BJ (cell line): ENCODE results near the gene TMEM255A. TPM values are rescaled to one million over a fixed set of nuclear protein-coding genes. Genes with fewer than 3 reads are reported as not detected.

Source experiments
- CTCF ChIA-PET: fragments of 350-600 bp; formaldehyde crosslinking; extraction: SDS; loops from one replicate; lab custom pipeline; 2021; ENCODE audit warnings: antibody characterized with exemption, inconsistent platforms; lab: Yijun Ruan, JAX
- POLR2A ChIA-PET: fragments of 300-600 bp; sonication (Branson Sonifier 250); formaldehyde crosslinking; extraction: SDS; loops from one replicate; lab custom pipeline; 2021; ENCODE audit warnings: antibody characterized with exemption; lab: Charles Lee
- DNase-seq: peaks from one replicate; pipeline ENCODE4 v3.0.0-alpha.2; 2011; ENCODE audit warnings: low read depth
- H3K27me3 ChIP-seq: 2 replicates; pipeline ENCODE4 v1.6.0; 2011; ENCODE audit warnings: low read length; ENCODE audit not compliant: control insufficient read depth, insufficient read depth
- H3K36me3 ChIP-seq: 2 replicates; pipeline ENCODE4 v1.5.1; 2011; ENCODE audit warnings: low read length; ENCODE audit not compliant: control insufficient read depth, insufficient read depth
- H3K4me3 ChIP-seq: 2 replicates; pipeline ENCODE4 v1.5.1; 2011; ENCODE audit warnings: low read depth, mild to moderate bottlenecking, control low read depth, low read length
- CTCF ChIP-seq: IDR thresholded peaks from 2 replicates; pipeline ENCODE4 v1.5.1; 2011; ENCODE audit warnings: low read depth, mild to moderate bottlenecking, control low read depth, inconsistent platforms, low read length, moderate library complexity; ENCODE audit not compliant: insufficient read depth
- polyA plus RNA-seq: library from polyadenylated mRNA; depleted of rRNA; stranded (reverse); fragments of >200 nt; gene quantifications from 2 replicates; pipeline ENCODE4 v1.2.3, GENCODE V29; 2011

Gene TMEM255A
- polyA plus RNA-seq, 1 experiment, result 0.10 TPM

DNA sequence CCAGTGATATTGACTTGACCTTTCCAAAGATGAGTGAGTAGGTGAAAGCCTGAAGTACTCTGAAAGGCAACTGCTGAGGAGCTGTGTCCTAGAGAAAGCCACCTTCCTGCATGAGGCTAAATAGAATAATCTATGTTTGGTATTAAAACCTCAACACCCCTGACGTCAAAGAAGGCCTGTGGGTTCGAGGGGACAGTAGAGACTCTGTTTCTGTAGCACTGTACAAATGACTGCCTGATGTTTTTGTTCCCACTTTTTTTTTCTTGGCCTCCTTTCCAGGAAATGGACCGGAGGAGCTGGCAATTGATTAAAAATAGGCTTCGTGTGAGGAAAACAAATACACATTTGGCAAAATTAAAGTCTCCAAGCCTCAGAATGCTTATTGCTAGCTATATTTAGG lies 29.5 kb downstream of the TMEM255A start:
- DNase-seq, result no peak
- Histone ChIP-seq H3K4me3 (no peak overlapping the region), H3K36me3 (no peaks in the 10 kb centered on the region), H3K27me3 (no peaks in the 10 kb centered on the region)
- CTCF ChIA-PET, result no interaction called here
- POLR2A ChIA-PET, result no interaction called here
- no peak for TF ChIP-seq CTCF

GRCh38 chrX:120281021-120281624 lies 30.1 kb downstream of the TMEM255A start:
- Histone ChIP-seq H3K27me3 (no peaks in the 10 kb centered on the region), H3K36me3 (no peaks in the 10 kb centered on the region), H3K4me3 (no peak overlapping the region)
- DNase-seq, result no peak
- no peak for TF ChIP-seq CTCF
- CTCF ChIA-PET, result no interaction called here
- POLR2A ChIA-PET, result no interaction called here

- H3K36me3 ChIP-seq, result no peaks in the 10 kb centered on the region
- no peaks in the 10 kb centered on the region for H3K27me3 ChIP-seq
- ChIA-PET POLR2A (no interaction called here), CTCF (no interaction called here)
- no peak for DNase-seq
- no peak for TF ChIP-seq CTCF
- H3K4me3 ChIP-seq, result no peak overlapping the region
Observed at GRCh38 chrX:120274958-120275357, 36.3 kb downstream of the TMEM255A start.

GRCh38 chrX:120274145-120274544 lies 37.1 kb downstream of the TMEM255A start:
- ChIA-PET CTCF (no interaction called here), POLR2A (no interaction called here)
- DNase-seq, result no peak
- no peak for TF ChIP-seq CTCF
- Histone ChIP-seq H3K36me3 (no peaks in the 10 kb centered on the region), H3K4me3 (no peak overlapping the region), H3K27me3 (no peaks in the 10 kb centered on the region)

DNA sequence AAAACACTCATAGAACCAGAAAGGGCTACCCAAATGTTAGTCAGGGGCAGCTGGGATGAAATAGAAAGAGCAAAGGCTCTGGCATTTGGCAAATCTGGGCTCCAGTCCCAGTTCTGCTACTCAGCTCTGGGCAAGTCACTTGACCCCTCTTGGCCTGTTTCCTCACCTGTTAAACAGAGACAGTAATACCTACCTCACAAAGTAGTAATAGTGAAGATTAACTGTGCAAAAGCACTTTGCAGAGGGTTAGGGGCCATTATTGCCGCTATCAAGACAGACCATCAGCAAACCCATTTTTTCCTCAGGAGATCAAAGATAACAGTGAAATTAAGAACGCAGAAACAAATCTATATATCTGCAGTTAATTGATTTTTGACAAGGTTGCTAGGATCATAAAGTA lies 40.0 kb downstream of the TMEM255A start:
- TF ChIP-seq CTCF, result no peak
- no peaks in the 10 kb centered on the region for H3K36me3 ChIP-seq
- no peak for DNase-seq
- CTCF ChIA-PET, result no interaction called here
- POLR2A ChIA-PET, result no interaction called here
- no peak overlapping the region for H3K4me3 ChIP-seq
- no peaks in the 10 kb centered on the region for H3K27me3 ChIP-seq
